BJ (cell line): ENCODE measurements around the gene CERS6. TPM values are rescaled to one million over a fixed set of nuclear protein-coding genes. Genes with fewer than 3 reads are reported as not detected.
"Not testable (repeated sequence)": the region's sequence is repeated elsewhere in the genome, so short reads cannot be mapped to it uniquely, and the experiment has no call there.

Experiments
- CTCF ChIA-PET: fragments of 350-600 bp; formaldehyde crosslinking; extraction: SDS; loops from one replicate; lab custom pipeline; 2021; ENCODE audit warnings: antibody characterized with exemption, inconsistent platforms; lab: Yijun Ruan, JAX
- POLR2A ChIA-PET: fragments of 300-600 bp; sonication (Branson Sonifier 250); formaldehyde crosslinking; extraction: SDS; loops from one replicate; lab custom pipeline; 2021; ENCODE audit warnings: antibody characterized with exemption; lab: Charles Lee
- DNase-seq: peaks from one replicate; pipeline ENCODE4 v3.0.0-alpha.2; 2011; ENCODE audit warnings: low read depth
- H3K27me3 ChIP-seq: 2 replicates; pipeline ENCODE4 v1.6.0; 2011; ENCODE audit warnings: low read length; ENCODE audit not compliant: control insufficient read depth, insufficient read depth
- H3K36me3 ChIP-seq: 2 replicates; pipeline ENCODE4 v1.5.1; 2011; ENCODE audit warnings: low read length; ENCODE audit not compliant: control insufficient read depth, insufficient read depth
- H3K4me3 ChIP-seq: 2 replicates; pipeline ENCODE4 v1.5.1; 2011; ENCODE audit warnings: low read depth, mild to moderate bottlenecking, control low read depth, low read length
- CTCF ChIP-seq: IDR thresholded peaks from 2 replicates; pipeline ENCODE4 v1.5.1; 2011; ENCODE audit warnings: low read depth, mild to moderate bottlenecking, control low read depth, inconsistent platforms, low read length, moderate library complexity; ENCODE audit not compliant: insufficient read depth
- polyA plus RNA-seq: library from polyadenylated mRNA; depleted of rRNA; stranded (reverse); fragments of >200 nt; gene quantifications from 2 replicates; pipeline ENCODE4 v1.2.3, GENCODE V29; 2011

The CERS6 gene
- polyA plus RNA-seq, 1 experiment, result 1.6 TPM

GRCh38 chr2:168658706-168659105, 202.6 kb downstream of the CERS6 start:
- ChIA-PET POLR2A (no interaction called here), CTCF (no interaction called here)
- no peak for DNase-seq
- H3K4me3 ChIP-seq, result no peak overlapping the region
- no peak for TF ChIP-seq CTCF
- H3K27me3 ChIP-seq, result no peaks in the 10 kb centered on the region
- no peaks in the 10 kb centered on the region for H3K36me3 ChIP-seq

- TF ChIP-seq CTCF, result no peak
- Histone ChIP-seq H3K4me3 (no peak overlapping the region), H3K36me3 (no peaks in the 10 kb centered on the region), H3K27me3 (no peaks in the 10 kb centered on the region)
- CTCF ChIA-PET, result no interaction called here
- POLR2A ChIA-PET, result no interaction called here
- no peak for DNase-seq
These were observed 205.1 kb downstream of the CERS6 start for GRCh38 chr2:168660870-168661862.

- Histone ChIP-seq H3K27me3 (no peaks in the 10 kb centered on the region), H3K4me3 (no peak overlapping the region), H3K36me3 (no peaks in the 10 kb centered on the region)
- DNase-seq, result no peak
- ChIA-PET POLR2A (no interaction called here), CTCF (no interaction called here)
- TF ChIP-seq CTCF, result no peak
These were observed 205.8 kb downstream of the CERS6 start for GRCh38 chr2:168661863-168662256.

GRCh38 chr2:168662651-168663208, 206.7 kb downstream of the CERS6 start:
- no peak for TF ChIP-seq CTCF
- DNase-seq, result no peak
- no peaks in the 10 kb centered on the region for H3K27me3 ChIP-seq
- POLR2A ChIA-PET, result no interaction called here
- CTCF ChIA-PET, result interaction anchor here (1.3 kb wide), 1 partner anchor 9 kb away, joined by 4 read pairs; no protein-coding TSS in a partner anchor
- no peak overlapping the region for H3K4me3 ChIP-seq
- no peaks in the 10 kb centered on the region for H3K36me3 ChIP-seq

- Histone ChIP-seq H3K4me3 (no peak overlapping the region), H3K27me3 (no peaks in the 10 kb centered on the region), H3K36me3 (no peaks in the 10 kb centered on the region)
- TF ChIP-seq CTCF, result no peak
- ChIA-PET CTCF (interaction anchor here (0.7 to 0.9 kb wide), 2 partner anchors 17 to 41 kb away, joined by 4 to 5 read pairs; no protein-coding TSS in a partner anchor), POLR2A (no interaction called here)
- no peak for DNase-seq
These were observed 207.9 kb downstream of the CERS6 start for GRCh38 chr2:168663993-168664392.

- H3K36me3 ChIP-seq, POLR2A ChIA-PET, H3K4me3 ChIP-seq, H3K27me3 ChIP-seq, DNase-seq: not testable (repeated sequence)
- CTCF ChIA-PET, result interaction anchor here (0.6 to 0.9 kb wide), 3 partner anchors 16 to 256 kb away, joined by 3 to 5 read pairs (median 3); no protein-coding TSS in a partner anchor
These were observed 208.6 kb downstream of the CERS6 start for GRCh38 chr2:168664715-168665114.
